ENCODE measurements around the gene UPK3A.
A peak's percentile ranks its signal among the peaks of the same experiment; 100 is the strongest.
"Not testable (repeated sequence)": the region's sequence is repeated elsewhere in the genome, so short reads cannot be mapped to it uniquely, and the experiment has no call there.

UPK3A gene

GRCh38 chr22:45272498-45272897, 12.3 kb upstream of the UPK3A start:
- H2BK15ac ChIP-seq (ENCODE audit: low read length): no peak overlapping the region
- peaks cover 5 to 11% of the 10 kb centered on the region in 2 donors for H3K4me1 ChIP-seq (ENCODE audit: control insufficient read depth in 2 of 2, insufficient read depth in 1 of 2, low read depth in 1 of 2, low read length in 2 of 2)
- peak overlapping the region; percentile 63 for H3K14ac ChIP-seq (ENCODE audit: low read length)
- H2AFZ ChIP-seq (ENCODE audit: low read length): no peak overlapping the region
- H3K4ac ChIP-seq (ENCODE audit: low read length): no peak overlapping the region
- H2BK12ac ChIP-seq (ENCODE audit: low read length): no peak overlapping the region
- H2BK120ac ChIP-seq (ENCODE audit: low read depth, low read length): no peak overlapping the region
- no peak overlapping the region for H3K27ac ChIP-seq (replicated peaks; ENCODE audit: low read length)
- no peak overlapping the region for H2AK5ac ChIP-seq (ENCODE audit: low read depth, low read length)
- H3K9ac ChIP-seq (ENCODE audit: low read depth, low read length, poor library complexity): no peak overlapping the region
- no peak overlapping the region for H3K4me3 ChIP-seq (ENCODE audit: low read length in 2 of 2)
- peaks cover 0 to 55% (median 8%) of the 10 kb centered on the region in 3 experiments for H3K27me3 ChIP-seq (ENCODE audit: control insufficient read depth in 3 of 3, insufficient read depth in 3 of 3, low read depth in 1 of 3, low read length in 3 of 3)
- no peak overlapping the region for H3K23ac ChIP-seq (ENCODE audit: low read depth, low read length, poor library complexity)
- no peak overlapping the region for H3K4me2 ChIP-seq (ENCODE audit: insufficient read depth, low read length, poor library complexity, severe bottlenecking)
- H3K18ac ChIP-seq (ENCODE audit: low read length): peak overlapping the region; percentile 8
- H3K9me3 ChIP-seq (replicated peaks in 1 of 2; ENCODE audit: control insufficient read depth in 2 of 2, insufficient read depth in 1 of 2, low read depth in 1 of 2, low read length in 2 of 2): no peaks in the 10 kb centered on the region
- no CpG with 5 or more reads among the region's 7 CpGs for WGBS, 2 donors (ENCODE audit: extremely low coverage in 2 of 2, insufficient read length in 2 of 2, insufficient replicate concordance in 1 of 2)
- H4K91ac ChIP-seq (ENCODE audit: low read depth, low read length, poor library complexity): no peak overlapping the region
- DNase-seq (ENCODE audit: low spot score): no peak
- H3K36me3 ChIP-seq (replicated peaks in 1 of 2; ENCODE audit: control insufficient read depth in 2 of 2, insufficient read depth in 2 of 2, low read length in 2 of 2): no peaks in the 10 kb centered on the region
- H4K8ac ChIP-seq (ENCODE audit: low read depth, low read length): no peak overlapping the region
- peaks cover 1% of the 10 kb centered on the region for H3K79me1 ChIP-seq (ENCODE audit: low read depth, low read length)
- no peak overlapping the region for H2BK5ac ChIP-seq (ENCODE audit: low read length)

- peaks cover 1% of the 10 kb centered on the region for H3K79me1 ChIP-seq (ENCODE audit: low read depth, low read length)
- peaks cover 5 to 11% of the 10 kb centered on the region in 2 donors for H3K4me1 ChIP-seq (ENCODE audit: control insufficient read depth in 2 of 2, insufficient read depth in 1 of 2, low read depth in 1 of 2, low read length in 2 of 2)
- no peak overlapping the region for H3K4ac ChIP-seq (ENCODE audit: low read length)
- H2AK5ac ChIP-seq (ENCODE audit: low read depth, low read length): no peak overlapping the region
- peaks cover 0 to 55% (median 9%) of the 10 kb centered on the region in 3 experiments for H3K27me3 ChIP-seq (ENCODE audit: control insufficient read depth in 3 of 3, insufficient read depth in 3 of 3, low read depth in 1 of 3, low read length in 3 of 3)
- H2BK120ac ChIP-seq (ENCODE audit: low read depth, low read length): no peak overlapping the region
- H4K91ac ChIP-seq (ENCODE audit: low read depth, low read length, poor library complexity): no peak overlapping the region
- no peak overlapping the region for H2AFZ ChIP-seq (ENCODE audit: low read length)
- no peak overlapping the region for H3K4me3 ChIP-seq (ENCODE audit: low read length in 2 of 2)
- H3K14ac ChIP-seq (ENCODE audit: low read length): no peak overlapping the region
- H3K4me2 ChIP-seq (ENCODE audit: insufficient read depth, low read length, poor library complexity, severe bottlenecking): no peak overlapping the region
- H4K8ac ChIP-seq (ENCODE audit: low read depth, low read length): no peak overlapping the region
- no peak overlapping the region for H3K27ac ChIP-seq (replicated peaks; ENCODE audit: low read length)
- H2BK12ac ChIP-seq (ENCODE audit: low read length): no peak overlapping the region
- H3K9ac ChIP-seq (ENCODE audit: low read depth, low read length, poor library complexity): no peak overlapping the region
- DNase-seq (ENCODE audit: low spot score): no peak
- no peak overlapping the region for H2BK15ac ChIP-seq (ENCODE audit: low read length)
- H3K36me3 ChIP-seq (replicated peaks in 1 of 2; ENCODE audit: control insufficient read depth in 2 of 2, insufficient read depth in 2 of 2, low read length in 2 of 2): no peaks in the 10 kb centered on the region
- H3K18ac ChIP-seq (ENCODE audit: low read length): no peak overlapping the region
- WGBS, 2 donors (ENCODE audit: extremely low coverage in 2 of 2, insufficient read length in 2 of 2, insufficient replicate concordance in 1 of 2): no CpG with 5 or more reads among the region's 15 CpGs
- no peak overlapping the region for H3K23ac ChIP-seq (ENCODE audit: low read depth, low read length, poor library complexity)
- no peaks in the 10 kb centered on the region for H3K9me3 ChIP-seq (replicated peaks in 1 of 2; ENCODE audit: control insufficient read depth in 2 of 2, insufficient read depth in 1 of 2, low read depth in 1 of 2, low read length in 2 of 2)
- H2BK5ac ChIP-seq (ENCODE audit: low read length): no peak overlapping the region
Measured at GRCh38 chr22:45273452-45274075, 11.2 kb upstream of the UPK3A start.

- no peak overlapping the region for H3K9ac ChIP-seq (ENCODE audit: low read depth, low read length, poor library complexity)
- H2AFZ ChIP-seq (ENCODE audit: low read length): no peak overlapping the region
- no peaks in the 10 kb centered on the region for H3K79me1 ChIP-seq (ENCODE audit: low read depth, low read length)
- H3K36me3 ChIP-seq (replicated peaks in 1 of 2; ENCODE audit: control insufficient read depth in 2 of 2, insufficient read depth in 2 of 2, low read length in 2 of 2): no peaks in the 10 kb centered on the region
- H2BK15ac ChIP-seq (ENCODE audit: low read length): no peak overlapping the region
- WGBS, 2 donors (ENCODE audit: extremely low coverage in 2 of 2, insufficient read length in 2 of 2, insufficient replicate concordance in 1 of 2): no CpG with 5 or more reads among the region's 12 CpGs
- no peak overlapping the region for H3K4ac ChIP-seq (ENCODE audit: low read length)
- H3K14ac ChIP-seq (ENCODE audit: low read length): no peak overlapping the region
- H3K4me3 ChIP-seq (ENCODE audit: low read length in 2 of 2): no peak overlapping the region
- H3K23ac ChIP-seq (ENCODE audit: low read depth, low read length, poor library complexity): no peak overlapping the region
- H3K4me1 ChIP-seq (ENCODE audit: control insufficient read depth in 2 of 2, insufficient read depth in 1 of 2, low read depth in 1 of 2, low read length in 2 of 2): peaks cover 1 to 2% of the 10 kb centered on the region in 2 donors
- no peak overlapping the region for H2BK120ac ChIP-seq (ENCODE audit: low read depth, low read length)
- no peak overlapping the region for H4K91ac ChIP-seq (ENCODE audit: low read depth, low read length, poor library complexity)
- H2BK5ac ChIP-seq (ENCODE audit: low read length): no peak overlapping the region
- no peaks in the 10 kb centered on the region for H3K9me3 ChIP-seq (replicated peaks in 1 of 2; ENCODE audit: control insufficient read depth in 2 of 2, insufficient read depth in 1 of 2, low read depth in 1 of 2, low read length in 2 of 2)
- H3K27ac ChIP-seq (replicated peaks; ENCODE audit: low read length): no peak overlapping the region
- no peak overlapping the region for H3K4me2 ChIP-seq (ENCODE audit: insufficient read depth, low read length, poor library complexity, severe bottlenecking)
- no peak overlapping the region for H4K8ac ChIP-seq (ENCODE audit: low read depth, low read length)
- no peak overlapping the region for H2BK12ac ChIP-seq (ENCODE audit: low read length)
- no peak overlapping the region for H2AK5ac ChIP-seq (ENCODE audit: low read depth, low read length)
- DNase-seq (ENCODE audit: low spot score): no peak
- H3K18ac ChIP-seq (ENCODE audit: low read length): peak overlapping the region; percentile 24
- H3K27me3 ChIP-seq (ENCODE audit: control insufficient read depth in 3 of 3, insufficient read depth in 3 of 3, low read depth in 1 of 3, low read length in 3 of 3): peaks cover 0 to 31% (median 1%) of the 10 kb centered on the region in 3 experiments
Measured at GRCh38 chr22:45276507-45277105, 8.1 kb upstream of the UPK3A start.

- Histone ChIP-seq H3K14ac (ENCODE audit: low read length) (peak overlapping the region; percentile 21), H3K27me3 (ENCODE audit: control insufficient read depth in 3 of 3, insufficient read depth in 3 of 3, low read depth in 1 of 3, low read length in 3 of 3) (peaks cover 0 to 25% (median 1%) of the 10 kb centered on the region in 3 experiments)
- not testable (repeated sequence) for H3K9me3 ChIP-seq (replicated peaks in 1 of 2; ENCODE audit: control insufficient read depth in 2 of 2, insufficient read depth in 1 of 2, low read depth in 1 of 2, low read length in 2 of 2); H4K91ac ChIP-seq (ENCODE audit: low read depth, low read length, poor library complexity); H2BK15ac ChIP-seq (ENCODE audit: low read length); H3K36me3 ChIP-seq (replicated peaks in 1 of 2; ENCODE audit: control insufficient read depth in 2 of 2, insufficient read depth in 2 of 2, low read length in 2 of 2); DNase-seq (ENCODE audit: low spot score); H2BK120ac ChIP-seq (ENCODE audit: low read depth, low read length); H3K27ac ChIP-seq (replicated peaks; ENCODE audit: low read length); H2AK5ac ChIP-seq (ENCODE audit: low read depth, low read length); H3K4me2 ChIP-seq (ENCODE audit: insufficient read depth, low read length, poor library complexity, severe bottlenecking); H3K4me1 ChIP-seq (ENCODE audit: control insufficient read depth in 2 of 2, insufficient read depth in 1 of 2, low read depth in 1 of 2, low read length in 2 of 2); H2BK5ac ChIP-seq (ENCODE audit: low read length); H3K4ac ChIP-seq (ENCODE audit: low read length); H3K4me3 ChIP-seq (ENCODE audit: low read length in 2 of 2); H3K79me1 ChIP-seq (ENCODE audit: low read depth, low read length); H3K23ac ChIP-seq (ENCODE audit: low read depth, low read length, poor library complexity); H3K9ac ChIP-seq (ENCODE audit: low read depth, low read length, poor library complexity); H2AFZ ChIP-seq (ENCODE audit: low read length); H4K8ac ChIP-seq (ENCODE audit: low read depth, low read length); H3K18ac ChIP-seq (ENCODE audit: low read length); H2BK12ac ChIP-seq (ENCODE audit: low read length)
- no CpG with 5 or more reads among the region's 7 CpGs for WGBS, 2 donors (ENCODE audit: extremely low coverage in 2 of 2, insufficient read length in 2 of 2, insufficient replicate concordance in 1 of 2)
Measured at GRCh38 chr22:45277720-45278119, 7.0 kb upstream of the UPK3A start.

Data from neuronal stem cell (in vitro differentiated cells).